GM04504 (cell line): ENCODE measurements around the gene RAPSN.

ENCODE experiments used
- DNase-seq: peaks from one replicate; pipeline ENCODE4 v3.0.0-alpha.2; 2012; ENCODE audit warnings: low read depth

RAPSN gene

DNA sequence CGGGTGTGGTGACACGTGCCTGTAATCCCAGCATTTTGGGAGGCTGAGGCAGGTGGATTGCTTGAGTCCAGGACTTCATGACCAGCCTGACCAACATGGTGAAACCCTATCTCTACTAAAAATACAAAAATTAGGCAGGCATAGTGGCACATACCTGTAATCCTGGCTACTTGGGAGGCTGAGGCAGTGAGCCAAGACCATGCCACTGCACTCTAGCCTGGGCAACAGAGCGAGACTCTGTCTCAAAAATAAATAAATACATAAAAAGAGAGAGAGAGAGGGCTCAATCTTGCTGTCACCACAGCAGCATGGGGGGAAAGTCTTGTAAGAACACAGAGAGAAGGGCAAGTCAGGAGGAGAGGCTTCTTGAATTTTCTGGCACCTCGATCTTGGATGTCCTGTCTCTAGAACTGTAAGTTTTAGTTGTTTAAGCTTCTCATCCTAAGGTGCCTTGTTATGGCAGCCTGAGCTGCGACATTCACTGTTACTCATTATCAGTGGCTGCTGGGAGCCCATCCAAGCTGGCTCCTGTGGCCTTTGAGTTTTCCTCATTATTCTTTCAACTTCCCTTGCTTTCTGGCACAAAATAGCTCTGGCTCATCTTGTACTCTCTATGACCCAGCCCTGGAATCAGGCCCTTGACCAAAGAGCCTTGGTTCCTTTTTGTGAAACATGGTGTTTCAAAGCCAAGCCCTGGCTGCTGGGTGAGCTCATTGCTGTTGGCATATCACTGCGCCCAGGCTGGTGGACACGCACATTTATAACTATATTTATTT lies 14.7 kb downstream of the RAPSN start:
- peak; percentile 91 for DNase-seq

- DNase-seq = no peak
These were observed 15.8 kb downstream of the RAPSN start for GRCh38 chr11:47433157-47433556.

- DNase-seq = no peak
These were observed 17.4 kb downstream of the RAPSN start for GRCh38 chr11:47431356-47432083.

GRCh38 chr11:47430524-47430923 lies 18.4 kb downstream of the RAPSN start:
- DNase-seq = no peak

- DNase-seq = peak; percentile 92
These were observed 22.6 kb downstream of the RAPSN start, which contains the start of gene PSMC3 for GRCh38 chr11:47426062-47426956. Gene PSMC3 (minus strand): TSS chr11:47426439. CDS start chr11:47426279, 160 bp downstream.

DNA sequence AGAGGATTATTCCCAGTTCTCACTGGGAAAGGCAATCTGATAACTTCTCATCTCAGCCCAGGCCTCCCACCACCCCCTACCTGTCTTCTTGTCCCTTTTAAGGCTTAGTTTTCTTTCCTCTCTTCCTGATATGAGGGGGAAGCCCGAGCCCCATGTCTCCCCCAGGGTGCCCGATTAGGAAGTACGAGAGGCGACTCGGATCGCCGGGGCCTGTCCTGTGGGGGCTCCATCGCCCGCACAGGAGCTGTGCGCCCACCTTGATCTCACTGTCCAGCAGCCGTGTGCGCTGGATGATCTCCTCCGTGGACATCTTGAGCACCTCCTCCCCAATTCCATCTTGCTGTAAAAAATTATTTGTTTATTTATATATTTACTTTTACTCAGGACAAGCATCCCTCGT lies 23.3 kb downstream of the RAPSN start:
- no peak for DNase-seq

- DNase-seq = no peak
These were observed 30.3 kb downstream of the RAPSN start for GRCh38 chr11:47418454-47419259.

- no peak for DNase-seq
These were observed 31.2 kb downstream of the RAPSN start for GRCh38 chr11:47417712-47418111.

GRCh38 chr11:47415949-47416472 lies 32.9 kb downstream of the RAPSN start:
- DNase-seq = peak; percentile 94

- DNase-seq = no peak
These were observed 33.7 kb downstream of the RAPSN start for GRCh38 chr11:47415091-47415854.

DNA sequence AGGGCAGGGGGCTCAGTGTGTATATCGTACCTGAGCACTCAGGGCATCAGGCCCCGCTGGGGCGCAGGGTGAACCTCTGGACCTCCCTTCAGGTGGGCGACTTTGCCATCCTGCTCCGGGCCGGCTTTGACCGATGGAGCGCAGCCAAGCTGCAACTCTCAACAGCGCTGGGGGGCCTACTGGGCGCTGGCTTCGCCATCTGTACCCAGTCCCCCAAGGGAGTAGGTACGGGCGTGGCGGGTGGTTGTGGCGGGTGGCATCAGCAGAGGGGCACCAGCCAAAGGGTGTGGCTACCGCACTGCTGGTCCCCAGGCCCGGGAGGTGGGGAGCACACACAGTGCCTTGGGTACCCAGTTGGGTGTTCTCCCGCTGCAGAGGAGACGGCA lies 34.3 kb downstream of the RAPSN start:
- DNase-seq = no peak

GRCh38 chr11:47413908-47414684 lies 34.8 kb downstream of the RAPSN start:
- no peak for DNase-seq

GRCh38 chr11:47413351-47413750 lies 35.6 kb downstream of the RAPSN start:
- DNase-seq = no peak

DNA sequence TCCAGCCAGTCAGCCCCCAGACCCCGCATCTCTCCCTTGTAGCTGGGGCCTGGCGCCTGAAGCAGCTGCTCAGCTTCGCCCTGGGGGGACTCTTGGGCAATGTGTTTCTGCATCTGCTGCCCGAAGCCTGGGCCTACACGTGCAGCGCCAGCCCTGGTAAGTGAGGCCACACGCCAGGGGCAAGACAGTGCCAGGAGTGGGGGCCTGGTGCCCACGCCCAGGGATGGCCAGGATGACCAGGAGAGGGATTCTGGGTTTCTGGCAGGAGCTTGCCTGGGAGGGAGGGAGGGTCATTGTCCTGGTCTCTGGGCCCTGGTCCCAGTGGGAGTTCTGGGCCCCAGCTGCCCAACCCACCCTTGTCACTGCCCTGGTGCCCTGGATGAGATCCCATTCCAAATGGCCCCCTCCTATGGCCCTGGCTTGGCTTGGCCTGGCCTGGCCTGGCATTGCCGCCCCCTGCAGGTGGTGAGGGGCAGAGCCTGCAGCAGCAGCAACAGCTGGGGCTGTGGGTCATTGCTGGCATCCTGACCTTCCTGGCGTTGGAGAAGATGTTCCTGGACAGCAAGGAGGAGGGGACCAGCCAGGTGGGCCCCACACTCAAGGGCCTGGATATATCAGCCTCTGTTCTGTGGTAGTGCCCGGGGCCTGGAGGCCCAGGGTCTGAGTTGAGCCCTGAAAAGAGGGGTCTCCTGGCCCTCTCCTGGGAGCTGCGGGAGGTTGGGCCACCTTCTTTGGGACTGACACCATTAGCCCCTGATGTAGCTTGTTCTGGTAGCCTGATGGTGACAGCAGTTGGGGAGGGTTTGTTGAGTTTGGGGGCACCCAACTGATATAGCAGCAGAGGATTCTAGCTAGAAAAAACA lies 36.8 kb downstream of the RAPSN start:
- no peak for DNase-seq

DNA sequence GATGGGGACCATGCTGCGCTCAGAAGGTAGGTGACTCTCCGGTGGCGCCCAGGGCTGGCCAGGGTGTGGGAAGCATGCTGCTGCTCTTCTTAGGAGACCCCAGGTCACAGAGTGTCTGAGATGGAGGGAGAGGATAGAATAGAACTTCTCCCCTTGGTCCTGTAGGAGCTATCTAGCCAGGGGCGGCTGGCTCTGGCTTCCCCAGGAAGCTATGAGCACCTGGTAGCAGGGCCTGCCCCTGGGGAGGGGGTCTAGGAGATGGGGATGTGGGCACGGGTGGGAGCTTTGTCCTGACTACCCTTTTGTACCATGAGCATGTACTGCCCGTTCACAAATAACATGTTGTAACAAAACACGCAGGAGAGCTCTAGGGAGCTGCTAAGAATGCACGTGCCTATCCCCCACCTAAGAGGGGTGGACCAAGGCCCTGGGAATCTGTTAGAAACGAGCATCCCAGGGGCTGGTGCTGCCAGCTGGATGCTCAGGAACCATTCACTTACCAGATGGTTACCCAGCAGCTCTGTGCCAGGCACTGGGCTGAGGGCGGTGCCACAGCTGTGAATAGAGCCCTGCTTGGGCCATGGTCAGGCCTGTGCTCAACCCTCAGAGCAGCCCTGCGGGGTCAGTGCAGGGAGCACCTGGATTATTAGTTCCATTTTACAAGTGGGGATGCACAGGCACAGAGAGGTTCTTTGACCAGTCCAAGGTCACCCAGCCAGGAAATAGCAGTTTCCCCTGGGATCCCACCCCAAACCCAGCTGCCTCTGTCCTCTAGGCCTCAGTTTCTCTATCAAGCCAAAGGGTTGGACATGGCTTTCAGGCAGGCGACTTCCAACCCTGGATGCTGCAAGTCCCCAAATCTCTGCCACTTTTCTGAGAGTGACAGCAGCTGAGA lies 38.3 kb downstream of the RAPSN start:
- DNase-seq = no peak

- DNase-seq = no peak
These were observed 39.2 kb downstream of the RAPSN start for GRCh38 chr11:47409440-47410369.
